K562 (cell line): Measurements from ENCODE around the gene TREH. TPM values are rescaled to one million over a fixed set of nuclear protein-coding genes. Genes with fewer than 3 reads are reported as not detected.

Source experiments
- ATF3 ChIP-seq, 2 experiments: fragments of 450-650 bp in 1 of 2; sonication (generic) in 1 of 2; formaldehyde crosslinking in 1 of 2; IDR thresholded peaks in 1 of 2; conservative IDR thresholded peaks in 1 of 2; 2 replicates each; pipeline versions ENCODE4 v1.6.1 to v1.8.1; 2016 to 2023; ENCODE audit warnings: mild to moderate bottlenecking in 2 of 2, moderate library complexity in 2 of 2, inconsistent platforms in 1 of 2, missing genetic modification reagents in 1 of 2
- BCLAF1 ChIP-seq, 2 experiments: fragments of 450-650 bp in 1 of 2; IDR thresholded peaks; 2 replicates each; pipeline ENCODE4 v1.6.1; 2011 to 2017; ENCODE audit warnings: low read depth in 2 of 2, antibody characterized with exemption in 1 of 2, borderline replicate concordance in 1 of 2, low read length in 1 of 2, mild to moderate bottlenecking in 1 of 2, mixed read lengths in 1 of 2; ENCODE audit not compliant: control insufficient read depth in 1 of 2
- CC2D1A ChIP-seq: fragments of 450-650 bp; IDR thresholded peaks from 2 replicates; pipeline ENCODE4 v1.6.1; 2017; ENCODE audit warnings: mild to moderate bottlenecking
- COPS2 ChIP-seq: fragments of 450-650 bp; conservative IDR thresholded peaks from 2 replicates; pipeline ENCODE4 v1.6.1; 2016; ENCODE audit warnings: mild to moderate bottlenecking, moderate library complexity
- FOXA3 ChIP-seq, 2 experiments: fragments of 450-650 bp in 1 of 2; sonication (generic) in 1 of 2; formaldehyde crosslinking; IDR thresholded peaks in 1 of 2; conservative IDR thresholded peaks in 1 of 2; 2 replicates each; pipeline versions ENCODE4 v1.4.0 to v1.8.0; 2020 to 2022; ENCODE audit warnings: mild to moderate bottlenecking in 2 of 2, missing genetic modification reagents in 1 of 2
- GATAD2B ChIP-seq: fragments of 450-650 bp; IDR thresholded peaks from 2 replicates; pipeline ENCODE4 v1.6.1; 2017; ENCODE audit warnings: mild to moderate bottlenecking, borderline replicate concordance
- HBP1 ChIP-seq: fragments of 450-650 bp; formaldehyde crosslinking; IDR thresholded peaks from 2 replicates; pipeline ENCODE4 v1.4.0; 2022; ENCODE audit warnings: missing genetic modification characterization
- HDGF ChIP-seq: fragments of 450-650 bp; IDR thresholded peaks from 2 replicates; pipeline ENCODE4 v1.6.1; 2016
- MLLT1 ChIP-seq, 2 experiments: fragments of 450-650 bp; IDR thresholded peaks; 2 replicates each; pipeline ENCODE4 v1.6.1; 2016
- PML ChIP-seq: IDR thresholded peaks from 2 replicates; pipeline ENCODE4 v1.6.1; 2012; ENCODE audit warnings: low read length, inconsistent platforms
- SETDB1 ChIP-seq: IDR thresholded peaks from one replicate; pipeline ENCODE4 v1.6.1; 2012; ENCODE audit warnings: low read length, control low read depth, inconsistent platforms
- SMARCA4 ChIP-seq: fragments of 450-650 bp; IDR thresholded peaks from 2 replicates; pipeline ENCODE4 v1.6.1; 2016
- STAG1 ChIP-seq: sonication (generic); formaldehyde crosslinking; IDR thresholded peaks from 2 replicates; pipeline ENCODE4 v1.5.0; 2020; ENCODE audit warnings: missing genetic modification reagents, borderline replicate concordance
- SUPT5H ChIP-seq: fragments of 450-650 bp; IDR thresholded peaks from 2 replicates; pipeline ENCODE4 v1.6.1; 2016
- TEAD1 ChIP-seq, 2 experiments: fragments of 450-650 bp in 1 of 2; sonication (generic) in 1 of 2; formaldehyde crosslinking; IDR thresholded peaks; 2 replicates each; pipeline versions ENCODE4 v1.4.0 to v1.8.0; 2020 to 2022; ENCODE audit warnings: mild to moderate bottlenecking in 2 of 2, missing genetic modification reagents in 1 of 2
- TFAM ChIP-seq: fragments of 250-450 bp; sonication (Bioruptor Pico); conservative IDR thresholded peaks from 2 replicates; pipeline ENCODE4 v1.5.0; 2021; ENCODE audit warnings: mild to moderate bottlenecking, moderate library complexity
- TOE1 ChIP-seq, 2 experiments: fragments of 450-650 bp in 1 of 2; sonication (generic) in 1 of 2; formaldehyde crosslinking in 1 of 2; IDR thresholded peaks; 2 replicates each; pipeline versions ENCODE4 v1.7.1 to v1.8.0; 2016 to 2022; ENCODE audit warnings: borderline replicate concordance in 2 of 2, mild to moderate bottlenecking in 2 of 2, antibody characterized with exemption in 1 of 2, inconsistent platforms in 1 of 2, low read depth in 1 of 2, missing genetic modification reagents in 1 of 2, moderate library complexity in 1 of 2
- ZBTB12 ChIP-seq: fragments of 250-450 bp; sonication (Bioruptor Pico); IDR thresholded peaks from 2 replicates; pipeline ENCODE4 v1.4.0; 2020
- ZNF444 ChIP-seq: fragments of 250-450 bp; sonication (Bioruptor Pico); IDR thresholded peaks from 2 replicates; pipeline ENCODE4 v1.4.0; 2020; ENCODE audit warnings: mild to moderate bottlenecking, moderate library complexity
- polyA plus RNA-seq, 8 experiments: library from polyadenylated mRNA; depleted of rRNA in 4 of 8; stranded (reverse) in 5 of 8; unstranded in 3 of 8; fragments of >200 nt; fragmentation: Nextera tagmentation in 2 of 8; fragmentation: Illumina TruSeq in 1 of 8; extraction: Ambion mirVana in 2 of 8; extraction: Trizol in 1 of 8; gene quantifications; 2 replicates each; pipeline versions ENCODE4 v1.2.1 to v1.2.3, GENCODE V29; 2011 to 2014; ENCODE audit warnings: inconsistent platforms in 1 of 8, missing spikeins in 1 of 8
- total RNA-seq, 7 experiments: library from RNA; depleted of rRNA in 6 of 7; stranded (reverse); fragments of >200 nt in 6 of 7; fragmentation: Illumina TruSeq in 2 of 7; extraction: Trizol in 2 of 7; gene quantifications; 2 replicates each; pipeline versions ENCODE4 v1.2.1 to v1.2.3, GENCODE V29; 2011 to 2021; ENCODE audit warnings: low replicate concordance in 1 of 7

The TREH gene
- total and polyA plus RNA-seq, 9 of the 15 experiments (the other 6 are each of a cell fraction or from before 2014, with no cell fraction given): 0.09 to 0.20 (median 0.11) TPM; not detected in 6

GRCh38 chr11:118659314-118659952, 20.0 kb downstream of the TREH start (continued):
- TF ChIP-seq HBP1 (CRISPR knock-in tag): no peak
- no peak for TF ChIP-seq COPS2
- TF ChIP-seq PML: no peak
- no peak for TF ChIP-seq SETDB1
- TF ChIP-seq ZBTB12 (CRISPR knock-in tag): no peak
- no peak for TF ChIP-seq TFAM (CRISPR knock-in tag)
- TF ChIP-seq TEAD1 (CRISPR knock-in tag; IDR thresholded peaks at IDR 0.05): peak in 1 of 2 experiments; percentile 63; a peak in 1 of 4 replicates
- peak; percentile 76 for TF ChIP-seq CC2D1A
- TF ChIP-seq BCLAF1 (IDR thresholded peaks at IDR 0.05; ENCODE audit: borderline replicate concordance in 1 of 2, control insufficient read depth in 1 of 2, low read depth in 2 of 2, low read length in 1 of 2): no peak
- TF ChIP-seq SUPT5H: no peak
- peak; percentile 99 for TF ChIP-seq STAG1 (CRISPR knock-in tag)
- TF ChIP-seq SMARCA4: no peak
- peak; percentile 36; the same call in 1 of the 2 replicates for TF ChIP-seq GATAD2B
- no peak for TF ChIP-seq ZNF444 (CRISPR knock-in tag)
- TF ChIP-seq ATF3 (IDR thresholded peaks at IDR 0.05): no peak
- 0 out of 2 replicates have a peak, but pooled peaks have one; percentile 56 for TF ChIP-seq ATF3 (CRISPR knock-in tag; conservative IDR thresholded peaks at IDR 0.05)
- TF ChIP-seq HDGF: no peak
- TF ChIP-seq FOXA3 (CRISPR knock-in tag; conservative IDR thresholded peaks at IDR 0.05 in 1 of 2, IDR thresholded peaks at IDR 0.05 in 1 of 2): 0 out of 4 replicates have a peak, but pooled peaks of 1 of the 2 experiments have one; percentile 19
- TF ChIP-seq MLLT1 (IDR thresholded peaks at IDR 0.05): no peak
- TF ChIP-seq TOE1 (IDR thresholded peaks at IDR 0.05; ENCODE audit: borderline replicate concordance): no peak; the same call in 1 of the 2 replicates
- TF ChIP-seq TOE1 (CRISPR knock-in tag; IDR thresholded peaks at IDR 0.05; ENCODE audit: borderline replicate concordance, low read depth): peak; percentile 59; the same call in 1 of the 2 replicates
